Keratinocyte (primary cell): ENCODE results near the gene RNASE13. TPM values are rescaled to one million over a fixed set of nuclear protein-coding genes. Genes with fewer than 3 reads are reported as not detected.

Experiments
- DNase-seq: peaks from one replicate; pipeline ENCODE4 v3.0.0-alpha.2; 2011; ENCODE audit warnings: low read depth, missing footprints, low spot score
- FAIRE-seq: peaks from 2 replicates; lab custom pipeline; 2011; peaks lifted over from hg19 to GRCh38; lab: Jason Lieb, UNC
- H2AFZ ChIP-seq: 2 replicates; pipeline ENCODE4 v1.6.0; 2012; ENCODE audit warnings: low read length, control low read depth, inconsistent platforms; ENCODE audit not compliant: control insufficient read depth
- H3K27ac ChIP-seq: 2 replicates; pipeline ENCODE4 v1.5.1; 2011; ENCODE audit warnings: low read length; ENCODE audit not compliant: control insufficient read depth, insufficient read depth
- H3K27me3 ChIP-seq: 3 replicates; pipeline ENCODE4 v1.6.0; 2011; ENCODE audit warnings: low read length; ENCODE audit not compliant: control insufficient read depth, insufficient read depth; ENCODE audit errors: extremely low read depth
- H3K36me3 ChIP-seq, 2 experiments: 2 replicates in 1 of 2; 3 replicates in 1 of 2; pipeline ENCODE4 v1.5.1; 2011; ENCODE audit warnings: low read length in 2 of 2, mild to moderate bottlenecking in 1 of 2; ENCODE audit not compliant: control insufficient read depth in 2 of 2, insufficient read depth in 2 of 2; ENCODE audit errors: extremely low read depth in 1 of 2
- H3K4me1 ChIP-seq: 3 replicates; pipeline ENCODE4 v1.5.1; 2011; ENCODE audit warnings: low read length; ENCODE audit not compliant: control insufficient read depth, insufficient read depth; ENCODE audit errors: extremely low read depth
- H3K4me2 ChIP-seq: 3 replicates; pipeline ENCODE4 v1.6.0; 2011; ENCODE audit warnings: low read depth, low read length; ENCODE audit not compliant: control insufficient read depth, insufficient read depth; ENCODE audit errors: extremely low read depth
- H3K4me3 ChIP-seq, 3 experiments: fragments of 200-600 bp in 1 of 3; sonication (generic) in 1 of 3; 2 replicates in 2 of 3; 3 replicates in 1 of 3; pipeline ENCODE4 v1.5.1; 2011 to 2016; ENCODE audit warnings: low read length in 3 of 3, mild to moderate bottlenecking in 3 of 3, control low read depth in 2 of 3, inconsistent platforms in 1 of 3, low read depth in 1 of 3, mixed read lengths in 1 of 3, mixed run types in 1 of 3, moderate library complexity in 1 of 3; ENCODE audit not compliant: control insufficient read depth in 2 of 3, insufficient read depth in 2 of 3; ENCODE audit errors: extremely low read depth in 1 of 3
- H3K79me2 ChIP-seq: 2 replicates; pipeline ENCODE4 v1.6.0; 2012; ENCODE audit warnings: low read length; ENCODE audit not compliant: control insufficient read depth, insufficient read depth
- H3K9ac ChIP-seq: 3 replicates; pipeline ENCODE4 v1.6.0; 2011; ENCODE audit warnings: low read length; ENCODE audit not compliant: control insufficient read depth, insufficient read depth; ENCODE audit errors: extremely low read depth
- H3K9me1 ChIP-seq: 3 replicates; pipeline ENCODE4 v1.6.0; 2011; ENCODE audit warnings: low read length; ENCODE audit not compliant: control insufficient read depth, insufficient read depth; ENCODE audit errors: extremely low read depth
- H3K9me3 ChIP-seq: 2 replicates; pipeline ENCODE4 v1.5.1; 2012; ENCODE audit warnings: low read depth, low read length; ENCODE audit not compliant: control insufficient read depth
- H4K20me1 ChIP-seq: 3 replicates; pipeline ENCODE4 v1.6.0; 2011; ENCODE audit warnings: low read length; ENCODE audit not compliant: control insufficient read depth, insufficient read depth; ENCODE audit errors: extremely low read depth
- EZH2 ChIP-seq: IDR thresholded peaks from one replicate; pipeline ENCODE4 v1.6.1; 2012; ENCODE audit warnings: inconsistent platforms, mild to moderate bottlenecking, low read length, moderate library complexity
- dilution Hi-C: fragments of 300-500 bp; cut with MboI; formaldehyde crosslinking; loops from one replicate; pipeline ENCODE4 v1.7.0; 2020; ENCODE audit warnings: low sequenced_read_pairs; ENCODE audit not compliant: extremely low pct_ligation_motif_present
- polyA plus RNA-seq, 5 experiments: library from polyadenylated mRNA; depleted of rRNA in 3 of 5; stranded (reverse) in 3 of 5; stranded (forward) in 1 of 5; unstranded in 1 of 5; fragments of >200 nt; gene quantifications; 1 replicate in 1 of 5; 2 replicates in 3 of 5; 3 replicates in 1 of 5; pipeline versions ENCODE4 v1.2.1 to v1.2.3, GENCODE V29; 2011 to 2012; ENCODE audit warnings: missing spikeins in 2 of 5, low read depth in 1 of 5, low replicate concordance in 1 of 5
- TF ChIP-seq, protein P1 (sequence below), 3 experiments: IDR thresholded peaks in 1 of 3; conservative IDR thresholded peaks in 1 of 3; optimal IDR thresholded peaks in 1 of 3; 2 replicates in 2 of 3; 3 replicates in 1 of 3; pipeline versions ENCODE3 to v1.5.1; 2011; ENCODE audit warnings: low read length in 3 of 3, mild to moderate bottlenecking in 3 of 3, moderate library complexity in 2 of 3, control low read depth in 1 of 3, inconsistent platforms in 1 of 3; ENCODE audit not compliant: insufficient read depth in 2 of 3; ENCODE audit errors: extremely low read depth in 1 of 3

The RNASE13 gene
- polyA plus RNA-seq, 1 donor (not counting 4 experiments of a cell fraction or from before 2014, with no cell fraction given), result not detected

DNA sequence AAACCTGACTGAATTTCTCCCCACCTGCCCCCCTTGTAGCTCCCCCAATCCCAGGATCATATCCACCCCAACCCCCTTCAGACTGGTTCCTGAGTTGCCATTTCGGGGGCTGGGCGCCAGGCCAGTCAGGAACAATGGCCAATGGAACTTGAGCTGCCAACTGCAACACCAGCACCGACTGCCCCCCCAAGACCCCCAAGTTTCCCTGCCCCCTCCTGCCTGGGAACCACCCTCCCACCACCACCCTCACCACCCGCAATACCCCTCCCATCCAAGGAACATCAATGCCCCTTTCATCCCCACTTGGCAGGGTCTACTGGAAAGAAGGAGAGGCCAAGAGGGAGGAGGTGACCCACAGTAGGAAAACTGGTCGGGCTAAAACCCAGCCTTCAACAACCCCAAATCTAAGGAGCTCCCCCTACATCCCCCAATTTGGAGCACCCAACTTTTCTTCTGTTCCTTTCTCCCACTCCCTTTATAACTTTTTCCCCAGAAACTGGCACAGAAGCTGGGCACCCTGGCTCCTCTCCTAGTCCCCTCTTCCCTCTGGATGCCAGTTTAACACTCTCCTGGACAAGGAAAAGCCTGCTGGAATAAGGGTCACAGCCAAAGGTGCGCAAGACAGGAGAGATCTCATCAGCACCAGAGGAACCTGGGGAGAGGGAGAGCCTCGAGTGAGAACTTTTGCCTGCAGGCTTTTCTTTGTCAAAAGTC, 8.2 kb downstream of the RNASE13 start:
- Histone ChIP-seq H3K79me2 (no peaks in the 10 kb centered on the region), H4K20me1 (no peaks in the 10 kb centered on the region), H3K9me3 (no peaks in the 10 kb centered on the region), H3K36me3 (no peaks in the 10 kb centered on the region), H3K4me3 (no peak overlapping the region), H3K9me1 (no peaks in the 10 kb centered on the region), H3K27me3 (peaks cover 20% of the 10 kb centered on the region), H3K4me1 (peaks cover 6% of the 10 kb centered on the region), H3K9ac (no peak overlapping the region), H2AFZ (no peak overlapping the region), H3K4me2 (no peak overlapping the region), H3K27ac (no peak overlapping the region)
- dilution Hi-C loops, result no loop called here
- FAIRE-seq (no peak), DNase-seq (no peak)
- TF ChIP-seq, protein P1, sequence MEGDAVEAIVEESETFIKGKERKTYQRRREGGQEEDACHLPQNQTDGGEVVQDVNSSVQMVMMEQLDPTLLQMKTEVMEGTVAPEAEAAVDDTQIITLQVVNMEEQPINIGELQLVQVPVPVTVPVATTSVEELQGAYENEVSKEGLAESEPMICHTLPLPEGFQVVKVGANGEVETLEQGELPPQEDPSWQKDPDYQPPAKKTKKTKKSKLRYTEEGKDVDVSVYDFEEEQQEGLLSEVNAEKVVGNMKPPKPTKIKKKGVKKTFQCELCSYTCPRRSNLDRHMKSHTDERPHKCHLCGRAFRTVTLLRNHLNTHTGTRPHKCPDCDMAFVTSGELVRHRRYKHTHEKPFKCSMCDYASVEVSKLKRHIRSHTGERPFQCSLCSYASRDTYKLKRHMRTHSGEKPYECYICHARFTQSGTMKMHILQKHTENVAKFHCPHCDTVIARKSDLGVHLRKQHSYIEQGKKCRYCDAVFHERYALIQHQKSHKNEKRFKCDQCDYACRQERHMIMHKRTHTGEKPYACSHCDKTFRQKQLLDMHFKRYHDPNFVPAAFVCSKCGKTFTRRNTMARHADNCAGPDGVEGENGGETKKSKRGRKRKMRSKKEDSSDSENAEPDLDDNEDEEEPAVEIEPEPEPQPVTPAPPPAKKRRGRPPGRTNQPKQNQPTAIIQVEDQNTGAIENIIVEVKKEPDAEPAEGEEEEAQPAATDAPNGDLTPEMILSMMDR (optimal IDR thresholded peaks at IDR 0.05 in 1 of 3, IDR thresholded peaks at IDR 0.05 in 1 of 3, conservative IDR thresholded peaks at IDR 0.05 in 1 of 3; ENCODE audit: extremely low read depth in 1 of 3, insufficient read depth in 2 of 3, low read length in 3 of 3), result no peak
- TF ChIP-seq EZH2, result no peak

DNA sequence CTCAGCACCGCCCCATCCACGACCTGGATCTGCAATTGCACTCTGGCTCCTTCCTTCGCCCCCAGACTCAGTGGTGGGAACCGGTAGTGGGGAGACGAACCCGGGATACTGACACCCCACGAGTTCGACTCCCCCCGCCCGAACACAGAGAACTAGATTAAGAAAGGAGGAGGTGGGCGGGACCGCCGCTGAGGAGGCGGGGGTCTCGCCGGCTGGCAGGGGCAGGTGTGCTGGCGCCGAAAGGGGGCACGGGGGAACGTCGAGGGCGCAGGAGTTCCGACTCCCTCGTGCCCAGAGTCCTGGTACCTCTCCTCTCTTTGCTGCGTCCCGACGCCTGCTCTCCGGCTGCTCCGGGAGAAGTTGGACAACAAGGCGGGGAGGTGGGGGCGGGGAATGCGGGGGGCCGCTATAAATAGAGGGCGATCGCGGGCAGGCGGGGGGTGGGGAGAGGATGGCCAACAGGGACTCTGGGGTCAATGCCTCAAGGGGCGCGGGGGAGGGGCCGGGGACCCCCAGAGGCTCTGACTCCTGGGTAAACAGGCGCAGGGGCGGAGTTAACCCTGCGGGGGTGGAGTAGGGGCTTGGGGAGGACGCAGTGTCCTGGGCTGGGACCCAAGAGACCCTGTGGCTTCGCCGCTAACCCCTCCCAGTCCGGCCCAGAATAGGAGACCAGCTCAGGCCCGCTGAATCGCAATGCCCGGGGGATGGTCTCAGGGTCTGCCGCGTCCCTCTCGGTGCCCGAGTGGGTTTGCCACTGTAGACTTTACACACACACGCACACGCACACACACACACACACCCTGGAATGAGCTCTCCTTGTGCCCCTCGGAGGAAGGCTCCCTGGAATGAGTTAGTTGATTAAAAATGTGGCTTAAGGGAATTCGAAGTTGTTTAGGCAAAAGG, 9.0 kb downstream of the RNASE13 start:
- TF ChIP-seq EZH2, result no peak
- peak overlapping the region; percentile 32 to 47 (median 34) for H3K4me3 ChIP-seq
- DNase-seq, result no peak
- peaks cover 6% of the 10 kb centered on the region for H3K4me1 ChIP-seq
- no peaks in the 10 kb centered on the region for H4K20me1 ChIP-seq
- H3K36me3 ChIP-seq, result no peaks in the 10 kb centered on the region
- H3K9me3 ChIP-seq, result no peaks in the 10 kb centered on the region
- no peaks in the 10 kb centered on the region for H3K79me2 ChIP-seq
- no peak for FAIRE-seq
- peak overlapping the region; percentile 73 for H3K4me2 ChIP-seq
- peak overlapping the region; percentile 39 for H2AFZ ChIP-seq
- dilution Hi-C loops, result no loop called here
- peaks cover 20% of the 10 kb centered on the region for H3K27me3 ChIP-seq
- no peaks in the 10 kb centered on the region for H3K9me1 ChIP-seq
- H3K9ac ChIP-seq, result no peak overlapping the region
- H3K27ac ChIP-seq, result no peak overlapping the region
